Measurements from ENCODE around the gene SORCS1.

- TF ChIP-seq CTCF (IDR thresholded peaks at IDR 0.05) (no peak), POLR2A (IDR thresholded peaks at IDR 0.05) (no peak)
These were observed 191.2 kb downstream of the SORCS1 start for GRCh38 chr10:106973288-106973687.

All from prostate gland (tissue), 2 donors.